Measurements from ENCODE around the gene CA9. TPM values are rescaled to one million over a fixed set of nuclear protein-coding genes. Genes with fewer than 3 reads are reported as not detected.

Gene CA9
- total and polyA plus RNA-seq, 8 donors = 1.2 to 670 (median 200) TPM

GRCh38 chr9:35712762-35713400, 39.2 kb downstream of the CA9 start:
- peak overlapping the region in 1 of 5 donors; percentile 72 for H3K27ac ChIP-seq
- H3K4me3 ChIP-seq = no peak overlapping the region
- intact Hi-C loops (cut with DNase I; ENCODE audit: low total_unique reads) = no loop called here
- no peaks in the 10 kb centered on the region for H3K9me3 ChIP-seq
- peaks cover 0 to 4% (median 0%) of the 10 kb centered on the region in 4 donors for H3K4me1 ChIP-seq
- DNase-seq = no peak
- TF ChIP-seq EP300 (IDR thresholded peaks at IDR 0.05) (no peak), POLR2A (IDR thresholded peaks at IDR 0.05) (no peak), POLR2AphosphoS5 (IDR thresholded peaks at IDR 0.05) (no peak), CTCF (IDR thresholded peaks at IDR 0.05) (no peak)
- no peaks in the 10 kb centered on the region for H3K27me3 ChIP-seq
- peaks cover 96 to 100% (median 100%) of the 10 kb centered on the region in 4 donors for H3K36me3 ChIP-seq
- 77 to 92% (median 85%) methylated on average over 10 to 11 of the region's 11 CpGs for WGBS, 5 donors

DNA sequence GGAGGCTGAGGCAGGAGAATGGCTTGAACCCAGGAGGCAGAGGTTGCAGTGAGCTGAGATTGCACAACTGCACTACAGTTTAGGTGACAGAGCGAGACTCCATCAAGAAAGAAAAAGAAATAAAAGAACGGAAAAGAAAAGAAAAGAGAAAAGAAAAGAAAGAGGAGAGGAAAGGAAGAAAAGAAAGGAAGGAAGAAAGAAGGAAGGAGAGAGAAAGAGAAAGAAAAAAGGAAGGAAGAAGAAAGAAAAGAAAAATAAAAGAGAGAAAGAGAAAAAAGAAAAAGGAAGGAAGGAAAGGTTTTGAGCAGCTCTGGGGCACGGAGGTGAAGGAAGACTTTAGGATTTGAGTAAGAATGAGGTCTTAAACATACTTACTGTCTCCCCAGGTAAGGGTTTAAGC, 39.9 kb downstream of the CA9 start:
- intact Hi-C loops (cut with DNase I; ENCODE audit: low total_unique reads) = no loop called here
- Histone ChIP-seq H3K4me3 (no peak overlapping the region), H3K36me3 (peaks cover 96 to 100% (median 100%) of the 10 kb centered on the region in 4 donors), H3K27ac (peak overlapping the region in 2 of 5 donors; percentile 43 to 72), H3K27me3 (no peaks in the 10 kb centered on the region), H3K4me1 (peaks cover 0 to 4% (median 0%) of the 10 kb centered on the region in 4 donors), H3K9me3 (no peaks in the 10 kb centered on the region)
- DNase-seq = no peak
- WGBS, 5 donors = 79 to 100% (median 93%) methylated on average over 3 of the region's 3 CpGs
- TF ChIP-seq POLR2A (IDR thresholded peaks at IDR 0.05) (no peak), POLR2AphosphoS5 (IDR thresholded peaks at IDR 0.05) (no peak), CTCF (IDR thresholded peaks at IDR 0.05) (no peak), EP300 (IDR thresholded peaks at IDR 0.05) (no peak)

DNA sequence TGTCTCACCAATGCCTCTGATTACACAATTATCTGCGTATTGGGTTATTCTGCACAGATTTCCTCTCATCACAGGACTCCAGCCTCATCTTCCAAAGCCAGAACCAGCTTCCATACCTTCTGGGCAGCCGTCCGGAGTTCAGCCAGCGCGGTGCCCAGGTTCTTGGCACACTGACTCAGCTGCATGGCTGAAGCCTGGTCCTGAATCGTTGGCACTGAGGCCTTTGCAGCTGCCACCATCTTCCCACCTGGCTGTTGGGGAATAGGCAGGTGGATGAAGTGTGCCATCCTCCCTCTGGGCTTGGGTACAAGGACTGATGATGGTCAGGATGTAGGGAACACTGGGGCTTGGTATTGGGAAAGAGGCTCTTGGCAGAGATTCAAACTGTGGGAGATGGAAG, 40.4 kb downstream of the CA9 start:
- Histone ChIP-seq H3K9me3 (no peaks in the 10 kb centered on the region), H3K4me1 (peaks cover 0 to 4% (median 0%) of the 10 kb centered on the region in 4 donors), H3K36me3 (peaks cover 96 to 100% (median 100%) of the 10 kb centered on the region in 4 donors), H3K27me3 (no peaks in the 10 kb centered on the region), H3K27ac (peak overlapping the region in 2 of 5 donors; percentile 43 to 72), H3K4me3 (no peak overlapping the region)
- TF ChIP-seq POLR2A (IDR thresholded peaks at IDR 0.05) (no peak), EP300 (IDR thresholded peaks at IDR 0.05) (no peak), POLR2AphosphoS5 (IDR thresholded peaks at IDR 0.05) (no peak), CTCF (IDR thresholded peaks at IDR 0.05) (no peak)
- WGBS, 5 donors = 88 to 94% (median 91%) methylated on average over 6 of the region's 6 CpGs
- DNase-seq = no peak
- intact Hi-C loops (cut with DNase I; ENCODE audit: low total_unique reads) = no loop called here

DNA sequence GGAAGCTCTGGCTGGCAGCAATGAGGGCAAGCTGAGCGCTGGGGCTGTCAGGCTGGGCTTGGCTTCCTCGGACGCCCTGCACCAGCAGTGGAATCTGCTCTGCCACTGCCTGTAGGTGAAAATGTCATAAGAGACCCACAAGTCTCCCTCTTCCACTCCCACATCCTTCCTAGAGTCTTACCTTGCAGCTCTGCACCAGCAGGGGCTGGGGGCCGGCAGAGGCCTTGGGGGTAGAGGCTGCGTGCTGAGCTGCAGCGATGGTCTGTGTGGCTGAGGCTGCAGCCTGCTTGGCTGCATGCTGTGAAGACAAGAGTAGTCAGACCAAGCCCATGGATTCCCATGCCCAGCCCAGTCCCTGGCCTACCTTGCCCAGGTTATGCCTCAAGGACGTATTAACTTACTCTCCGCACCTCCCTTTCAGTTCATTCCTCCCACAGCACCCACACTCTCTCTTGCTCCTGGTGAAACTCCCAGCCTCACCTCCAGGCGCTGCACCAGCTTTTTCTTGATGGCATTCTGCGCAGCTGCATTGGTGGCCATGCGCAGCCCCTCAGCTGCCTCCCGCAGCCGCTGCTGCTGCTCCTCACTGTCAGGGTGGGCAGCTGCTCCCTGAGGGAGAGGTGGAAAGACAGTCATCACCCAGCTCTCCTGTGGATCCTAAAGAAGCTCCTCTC, 41.0 kb downstream of the CA9 start:
- peaks cover 98 to 100% (median 100%) of the 10 kb centered on the region in 4 donors for H3K36me3 ChIP-seq
- no peak overlapping the region for H3K4me3 ChIP-seq
- intact Hi-C loops (cut with DNase I; ENCODE audit: low total_unique reads) = no loop called here
- peaks cover 0 to 4% (median 0%) of the 10 kb centered on the region in 4 donors for H3K4me1 ChIP-seq
- H3K9me3 ChIP-seq = no peaks in the 10 kb centered on the region
- H3K27me3 ChIP-seq = no peaks in the 10 kb centered on the region
- WGBS, 5 donors = 89 to 98% (median 93%) methylated on average over 13 of the region's 13 CpGs
- peak overlapping the region in 2 of 5 donors; percentile 46 to 72 for H3K27ac ChIP-seq
- TF ChIP-seq POLR2AphosphoS5 (IDR thresholded peaks at IDR 0.05) = no peak
- no peak for TF ChIP-seq CTCF (IDR thresholded peaks at IDR 0.05)
- TF ChIP-seq EP300 (IDR thresholded peaks at IDR 0.05) = no peak
- no peak for TF ChIP-seq POLR2A (IDR thresholded peaks at IDR 0.05)
- no peak for DNase-seq
